Loucy (cell line): ENCODE measurements around the gene GON7.

ENCODE experiments used
- CTCF ChIP-seq: fragments of 200-600 bp; sonication (generic); conservative IDR thresholded peaks from 2 replicates; pipeline ENCODE4 v1.5.1; 2014; ENCODE audit warnings: mild to moderate bottlenecking, antibody characterized with exemption, low read length
- EZH2phosphoT487 ChIP-seq: fragments of 200-600 bp; IDR thresholded peaks from 2 replicates; pipeline ENCODE4 v1.6.1; 2018; ENCODE audit warnings: antibody characterized with exemption, mild to moderate bottlenecking, moderate library complexity, borderline replicate concordance

DNA sequence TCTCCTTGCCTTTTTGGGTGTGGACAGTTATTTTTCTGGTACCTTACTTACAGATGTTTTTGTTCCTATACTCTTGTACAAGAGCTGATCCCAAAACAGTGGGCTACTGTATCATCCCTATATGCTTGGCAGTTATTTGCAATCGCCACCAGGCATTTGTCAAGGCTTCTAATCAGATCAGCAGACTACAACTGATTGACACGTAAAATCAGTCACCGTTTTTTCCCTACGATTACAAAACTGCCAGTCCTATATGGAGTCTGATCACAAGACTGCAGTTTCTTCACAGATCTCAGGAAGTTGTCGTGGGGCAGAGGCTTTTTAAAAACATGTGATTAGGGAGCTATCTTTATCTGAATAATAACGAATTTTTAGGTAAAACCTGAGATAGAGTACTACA lies 20.4 kb downstream of the GON7 start:
- TF ChIP-seq CTCF (no peak), EZH2phosphoT487 (no peak)
